Transverse colon (tissue), 4 donors: Measurements from ENCODE around the gene AR.

Experiments used
- CTCF ChIP-seq, 5 experiments: fragments of 200-600 bp in 3 of 5; fragments of 450-650 bp in 2 of 5; sonication (generic) in 3 of 5; IDR thresholded peaks; 1 replicate in 2 of 5; 2 replicates in 3 of 5; pipeline ENCODE4 v1.5.1; 2016 to 2017; ENCODE audit warnings: antibody characterized with exemption in 5 of 5, inconsistent platforms in 3 of 5, mild to moderate bottlenecking in 2 of 5, moderate library complexity in 1 of 5
- EP300 ChIP-seq: sonication (generic); formaldehyde crosslinking; IDR thresholded peaks from one replicate; pipeline ENCODE4 v1.6.1; 2017; ENCODE audit warnings: antibody characterized with exemption, low read depth
- POLR2A ChIP-seq: fragments of 450-650 bp; IDR thresholded peaks from one replicate; pipeline ENCODE4 v1.6.1; 2016; ENCODE audit warnings: antibody characterized with exemption, mild to moderate bottlenecking, moderate library complexity
- POLR2AphosphoS5 ChIP-seq, 3 donors: sonication (generic); formaldehyde crosslinking; IDR thresholded peaks; one replicate each; pipeline ENCODE4 v1.6.1; 2016; ENCODE audit warnings: antibody characterized with exemption in 3 of 3

GRCh38 chrX:67749536-67749935 is 205.7 kb downstream of the AR start:
- TF ChIP-seq CTCF (IDR thresholded peaks at IDR 0.05) (no peak), POLR2A (no peak), POLR2AphosphoS5 (IDR thresholded peaks at IDR 0.05) (no peak), EP300 (no peak)
